Activated T-helper 2 cell treated with anti-CD3 and anti-CD28 coated beads, Interferon-gamma antibody, Interleukin-2, Interleukin-4, amounts not matched to agents 10 μg/mL and 5 μg/mL and 100 μg/mL, durations not matched to agents 14 hours and 24 hours and 36 hours (primary cell): ENCODE data around the gene FKBP14. TPM values are rescaled to one million over a fixed set of nuclear protein-coding genes. Genes with fewer than 3 reads are reported as not detected.
A peak's percentile ranks its signal among the peaks of the same experiment; 100 is the strongest.

Experiments
- DNase-seq: peaks from one replicate; pipeline ENCODE4 v3.0.0; 2021; ENCODE audit warnings: low spot score
- H3K27ac Mint-ChIP-seq: one replicate; pipeline ENCODE4 v1.8.0; 2021; ENCODE audit warnings: mixed read lengths
- H3K27me3 Mint-ChIP-seq: one replicate; pipeline ENCODE4 v1.8.0; 2021; ENCODE audit warnings: low read depth, mixed read lengths
- H3K36me3 Mint-ChIP-seq: one replicate; pipeline ENCODE4 v1.8.0; 2021; ENCODE audit warnings: low read depth, mixed read lengths
- H3K4me1 Mint-ChIP-seq: one replicate; pipeline ENCODE4 v1.8.0; 2021; ENCODE audit warnings: low read depth, mixed read lengths
- H3K4me3 Mint-ChIP-seq: one replicate; pipeline ENCODE4 v1.8.0; 2021; ENCODE audit warnings: low read depth, mild to moderate bottlenecking, moderate library complexity, mixed read lengths
- H3K9me3 Mint-ChIP-seq: one replicate; pipeline ENCODE4 v1.8.0; 2021; ENCODE audit warnings: mixed read lengths
- intact Hi-C: fragments of 100-400 bp; cut with micrococcal nuclease; formaldehyde crosslinking; loops from one replicate; pipeline ENCODE4 v1.15.1; 2023
- total RNA-seq: library from RNA; stranded (reverse); gene quantifications from 2 replicates; pipeline ENCODE4 v1.2.3, GENCODE V29; 2022

Gene FKBP14
- total RNA-seq, 1 donor from 2014 or later, result 8.0 TPM

DNA sequence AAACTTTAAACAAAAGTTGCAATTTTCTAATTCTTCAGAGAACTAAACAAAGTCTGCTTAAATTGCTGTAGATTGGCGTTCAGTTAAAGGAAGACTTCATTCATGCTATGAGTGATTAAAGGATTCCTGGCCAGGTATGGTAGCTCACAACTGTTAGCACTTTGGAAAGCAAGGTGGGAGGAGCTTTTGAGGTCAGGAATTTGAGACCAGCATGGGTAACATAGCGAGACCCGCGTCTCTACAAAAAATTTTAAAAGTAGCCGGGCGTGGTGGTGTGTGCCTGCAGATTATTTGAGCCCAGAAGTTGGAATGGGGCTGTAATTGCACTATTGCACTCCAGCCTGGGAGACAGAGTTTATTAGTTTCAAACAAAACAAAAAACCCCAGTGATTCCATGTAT, 23.4 kb downstream of the FKBP14 start:
- Mint-ChIP-seq H3K27ac (no peak overlapping the region), H3K9me3 (no peaks in the 10 kb centered on the region), H3K4me3 (no peak overlapping the region), H3K27me3 (peaks cover 20% of the 10 kb centered on the region), H3K36me3 (no peaks in the 10 kb centered on the region), H3K4me1 (no peaks in the 10 kb centered on the region)
- intact Hi-C loops, result no loop called here
- no peak for DNase-seq

DNA sequence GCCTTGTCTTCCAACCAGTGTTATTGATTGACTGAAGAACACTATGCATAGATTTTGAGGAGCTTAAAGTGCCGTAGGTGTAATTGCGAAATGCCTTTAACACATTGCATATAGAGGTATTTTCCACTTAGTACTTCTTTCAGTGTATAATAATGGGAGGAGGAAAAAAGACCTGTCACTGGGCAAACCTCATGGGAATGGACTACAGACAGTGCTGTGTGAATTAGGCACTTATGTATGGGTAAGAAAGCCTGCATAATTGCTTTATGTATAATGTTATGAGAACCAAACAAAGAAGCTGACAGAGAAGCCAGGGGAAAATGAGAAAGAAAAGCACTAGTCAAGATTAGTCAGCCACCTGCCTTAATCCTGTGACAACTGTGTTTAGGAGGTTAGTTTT, 24.5 kb downstream of the FKBP14 start:
- Mint-ChIP-seq H3K4me3 (no peak overlapping the region), H3K27me3 (peaks cover 27% of the 10 kb centered on the region), H3K9me3 (peaks cover 4% of the 10 kb centered on the region)

DNA sequence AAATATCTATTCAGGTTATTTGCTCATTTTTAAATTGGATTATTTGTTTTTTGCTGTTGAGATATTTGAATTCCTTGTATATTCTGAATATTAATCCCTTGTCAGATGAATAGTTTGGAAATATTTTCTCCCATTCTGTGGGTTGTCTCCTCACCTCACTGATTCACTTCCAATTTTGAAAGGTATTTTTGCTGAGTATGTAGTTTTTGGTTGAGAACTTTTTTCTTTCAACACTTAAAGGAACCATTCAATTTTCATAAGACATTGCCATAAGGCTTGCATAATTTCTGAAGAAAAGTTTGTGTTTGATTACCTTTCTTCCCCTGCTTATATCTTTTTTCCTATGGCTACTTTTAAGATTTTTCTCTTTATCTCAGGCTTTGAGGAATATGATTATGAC, 28.0 kb downstream of the FKBP14 start:
- no peak for DNase-seq
- Mint-ChIP-seq H3K4me1 (no peaks in the 10 kb centered on the region), H3K27ac (no peak overlapping the region), H3K4me3 (no peak overlapping the region), H3K9me3 (peaks cover 12% of the 10 kb centered on the region), H3K36me3 (no peaks in the 10 kb centered on the region), H3K27me3 (peaks cover 36% of the 10 kb centered on the region)
- intact Hi-C loops, result no loop called here

More for the DNA sequence above, 24.5 kb downstream of the FKBP14 start:
- Mint-ChIP-seq H3K4me1 (no peaks in the 10 kb centered on the region), H3K27ac (no peak overlapping the region), H3K36me3 (no peaks in the 10 kb centered on the region)
- intact Hi-C loops, result no loop called here
- DNase-seq, result no peak

DNA sequence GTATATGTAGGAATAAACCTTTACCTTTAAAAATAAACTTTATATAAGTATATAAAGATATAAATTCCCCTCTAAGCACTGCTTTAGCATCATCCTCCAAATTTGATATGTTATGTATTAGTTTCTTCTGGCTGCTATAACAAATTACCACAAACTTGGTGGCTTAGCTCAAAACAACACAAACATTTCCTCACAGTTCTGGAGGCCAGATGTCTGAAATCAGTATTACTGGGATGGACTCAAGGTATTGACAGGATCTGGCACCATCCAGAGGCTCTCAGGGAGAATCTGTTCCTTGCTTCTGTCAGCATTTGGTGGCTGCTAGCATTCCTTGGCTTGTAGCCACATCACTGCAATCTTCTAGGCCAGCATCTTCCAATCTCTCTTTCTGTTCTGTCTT, 30.2 kb downstream of the FKBP14 start:
- no peaks in the 10 kb centered on the region for H3K4me1 Mint-ChIP-seq
- H3K36me3 Mint-ChIP-seq, result no peaks in the 10 kb centered on the region
- H3K4me3 Mint-ChIP-seq, result no peak overlapping the region
- peaks cover 48% of the 10 kb centered on the region for H3K27me3 Mint-ChIP-seq
- DNase-seq, result no peak
- peaks cover 19% of the 10 kb centered on the region for H3K9me3 Mint-ChIP-seq
- intact Hi-C loops, result no loop called here
- H3K27ac Mint-ChIP-seq, result no peak overlapping the region

DNA sequence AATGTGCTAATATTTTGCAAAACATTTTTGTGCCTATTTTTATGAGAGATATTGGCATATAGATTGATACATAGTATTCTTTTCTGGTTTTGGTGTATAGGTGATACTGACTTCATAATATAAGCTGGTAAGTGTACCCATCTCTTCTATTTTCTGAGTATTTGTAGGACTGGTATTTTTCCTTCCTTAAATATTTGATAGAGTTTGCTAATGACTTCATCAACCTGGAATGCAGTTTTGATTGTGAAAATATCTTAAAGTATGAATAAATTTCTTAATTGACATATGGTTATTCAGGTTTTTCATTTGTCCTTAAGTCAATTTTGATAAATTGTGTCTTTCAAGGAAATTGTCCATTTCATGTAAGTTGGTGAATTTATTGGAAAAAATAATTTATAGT, 30.9 kb downstream of the FKBP14 start:
- Mint-ChIP-seq H3K4me1 (no peaks in the 10 kb centered on the region), H3K4me3 (no peak overlapping the region), H3K36me3 (no peaks in the 10 kb centered on the region), H3K27me3 (peaks cover 50% of the 10 kb centered on the region), H3K27ac (no peak overlapping the region), H3K9me3 (peaks cover 19% of the 10 kb centered on the region)
- DNase-seq, result no peak
- intact Hi-C loops, result no loop called here

DNA sequence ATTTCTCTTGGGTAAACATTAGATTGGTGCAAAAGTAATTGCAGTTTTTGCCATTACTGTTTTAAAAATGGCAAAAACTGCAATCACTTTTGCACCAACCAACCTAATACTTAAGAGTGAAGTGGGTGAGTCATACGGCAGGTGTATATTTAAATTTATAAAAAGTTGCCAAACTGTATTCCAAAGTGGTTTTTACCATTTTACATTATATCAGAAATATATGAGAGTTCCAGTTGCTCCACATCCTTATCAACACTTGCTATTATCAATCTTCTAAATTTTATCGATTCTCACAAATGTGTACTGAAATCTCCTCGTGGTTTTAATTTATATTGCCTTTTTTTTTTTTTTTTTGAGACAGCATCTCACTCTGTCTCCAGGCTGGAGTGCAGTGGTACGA, 33.4 kb downstream of the FKBP14 start:
- no peak for DNase-seq
- Mint-ChIP-seq H3K27ac (no peak overlapping the region), H3K27me3 (peaks cover 52% of the 10 kb centered on the region), H3K9me3 (peaks cover 19% of the 10 kb centered on the region), H3K4me3 (no peak overlapping the region), H3K36me3 (no peaks in the 10 kb centered on the region), H3K4me1 (peaks cover 6% of the 10 kb centered on the region)
- intact Hi-C loops, result no loop called here

DNA sequence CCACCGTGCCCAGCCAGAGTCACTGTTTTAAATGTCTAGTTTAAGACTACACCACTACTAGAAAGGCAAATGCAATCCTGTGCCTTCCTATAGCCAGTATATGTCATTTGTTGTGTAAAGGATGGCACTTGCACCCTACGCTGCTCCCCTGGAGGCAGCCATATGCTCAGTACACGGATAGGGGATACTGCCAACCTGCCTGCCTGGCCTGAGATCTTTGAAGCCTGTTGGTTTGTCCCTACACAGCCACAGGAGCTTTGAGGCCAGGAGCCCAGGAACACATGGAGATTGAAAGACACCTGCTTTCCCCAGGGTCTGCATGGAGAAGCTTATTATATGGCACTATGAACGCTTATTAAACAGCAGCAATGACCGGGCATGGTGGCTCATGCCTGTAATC, 34.6 kb downstream of the FKBP14 start:
- Mint-ChIP-seq H3K36me3 (no peaks in the 10 kb centered on the region), H3K9me3 (peaks cover 14% of the 10 kb centered on the region), H3K4me3 (no peak overlapping the region), H3K27ac (no peak overlapping the region), H3K27me3 (peaks cover 56% of the 10 kb centered on the region), H3K4me1 (peaks cover 6% of the 10 kb centered on the region)
- DNase-seq, result no peak
- intact Hi-C loops, result no loop called here

DNA sequence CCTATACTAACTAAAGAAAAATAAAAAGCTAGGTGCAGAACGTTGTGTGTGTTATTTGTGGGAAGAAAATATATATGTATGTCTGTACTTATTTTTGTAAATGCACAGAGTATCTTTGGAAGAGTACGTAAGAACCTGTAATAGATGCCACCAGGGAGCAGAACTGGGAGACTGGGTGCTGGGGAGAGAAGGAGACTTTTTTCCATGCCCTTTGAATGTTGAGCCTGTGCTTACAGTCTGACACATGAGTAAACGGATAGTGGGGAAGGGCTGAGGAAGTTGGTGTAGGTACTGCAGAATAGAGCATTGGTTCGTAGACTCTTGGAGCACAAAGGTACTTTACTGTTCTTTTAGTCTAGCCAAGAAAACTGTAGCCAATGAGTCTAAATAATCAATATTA, 35.6 kb downstream of the FKBP14 start:
- Mint-ChIP-seq H3K27ac (no peak overlapping the region), H3K9me3 (peaks cover 7% of the 10 kb centered on the region), H3K4me1 (peaks cover 6% of the 10 kb centered on the region), H3K36me3 (no peaks in the 10 kb centered on the region), H3K27me3 (peaks cover 49% of the 10 kb centered on the region), H3K4me3 (no peak overlapping the region)
- no peak for DNase-seq
- intact Hi-C loops, result no loop called here

DNA sequence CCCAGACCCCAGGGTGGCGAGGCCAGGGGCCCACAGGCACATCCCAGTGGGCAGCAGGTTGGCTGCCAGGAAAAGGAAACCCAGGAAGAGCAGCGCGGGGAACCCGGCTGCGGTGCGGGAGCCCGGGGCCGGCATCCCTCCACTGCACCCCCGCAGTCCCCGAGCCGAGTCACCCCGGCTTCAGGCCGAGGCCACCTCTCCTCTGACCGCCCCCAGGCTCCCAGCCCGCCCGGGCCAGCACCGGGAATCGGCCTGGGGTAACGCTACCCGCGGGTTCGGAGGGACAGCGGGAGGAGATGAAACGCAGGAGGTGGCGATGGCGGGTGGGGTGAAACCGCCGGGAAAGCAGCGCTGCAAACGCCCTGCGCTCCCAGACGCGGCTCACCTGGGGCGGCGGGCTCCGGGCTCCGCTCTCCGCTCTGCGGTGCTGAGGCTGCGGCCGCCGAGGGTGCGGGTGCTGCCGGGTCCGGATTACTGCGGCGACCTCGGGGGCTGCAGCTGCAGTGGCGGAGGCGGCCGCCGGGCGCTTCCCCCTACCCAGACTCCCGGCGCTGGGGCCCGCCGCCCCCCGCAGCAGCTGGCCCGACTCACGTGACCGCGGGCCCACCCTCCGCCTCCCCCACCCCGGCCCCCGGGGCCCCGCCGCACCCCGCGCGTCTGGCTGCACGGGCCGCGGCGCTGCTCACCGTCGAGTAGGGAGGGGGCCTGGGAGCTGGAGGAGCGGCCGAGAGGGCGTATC, 37.1 kb downstream of the FKBP14 start, which contains the start of gene SCRN1:
SCRN1 (minus strand) TSS at position 545 of the 739 bp plus-strand sequence. CDS start 20,734 bp downstream, outside the sequence.
- no peak within 1 kb of the TSS for H3K27ac Mint-ChIP-seq
- peaks cover 7% of the 10 kb centered on the region for H3K9me3 Mint-ChIP-seq
- peaks cover 56% of the 10 kb centered on the region for H3K27me3 Mint-ChIP-seq
- intact Hi-C loops, result loop anchor here (5.0 kb wide), 1 partner anchor 38 kb away; the partner anchor contains the start of genes FKBP14 and PLEKHA8
- peak; percentile 10 for DNase-seq
- H3K4me1 Mint-ChIP-seq, result peaks cover 6% of the 10 kb centered on the region
- no peaks in the 10 kb centered on the region for H3K36me3 Mint-ChIP-seq
- peak within 1 kb of the TSS; percentile 67 for H3K4me3 Mint-ChIP-seq

DNA sequence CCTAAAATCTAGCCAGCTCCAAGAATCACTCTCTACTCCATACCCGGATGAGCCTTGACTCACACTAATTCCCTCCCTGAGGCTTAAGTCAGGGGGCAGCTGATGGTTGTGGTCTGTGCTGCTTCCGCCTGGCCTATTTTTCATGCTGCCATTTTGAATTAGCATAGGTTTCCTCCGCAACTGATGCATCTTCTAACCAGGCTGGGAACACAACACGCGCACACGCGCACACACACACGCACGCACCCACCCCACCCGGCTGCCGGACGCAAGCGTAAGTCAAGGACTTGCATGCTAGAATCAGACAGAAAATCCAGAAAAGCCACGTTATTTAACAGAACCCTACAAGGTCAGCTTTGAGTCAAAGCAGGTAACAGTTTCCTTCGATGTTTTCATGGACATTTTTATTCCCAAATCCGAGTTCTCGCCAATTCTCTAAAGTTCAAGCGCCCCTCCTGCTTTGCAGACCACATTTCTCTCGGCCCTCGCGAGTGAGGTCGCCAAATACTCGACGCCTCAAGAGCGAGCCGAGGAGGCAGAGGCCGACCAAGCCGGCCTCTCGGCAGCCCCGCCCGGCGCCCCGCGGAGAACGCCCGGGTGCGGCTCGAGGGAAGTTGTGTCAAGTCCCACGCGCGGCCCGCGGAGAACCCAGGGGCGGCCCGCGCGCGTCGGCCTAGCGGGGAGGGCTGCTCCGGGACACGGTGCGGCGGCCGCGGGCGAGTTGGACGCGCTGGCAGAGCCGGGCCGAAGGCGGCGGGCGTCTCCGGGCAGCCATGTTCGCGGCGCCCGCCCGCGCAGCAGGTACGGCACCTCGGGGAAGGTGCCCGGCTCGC, 37.9 kb downstream of the FKBP14 start:
- Mint-ChIP-seq H3K9me3 (peaks cover 7% of the 10 kb centered on the region), H3K4me3 (peak overlapping the region; percentile 49), H3K36me3 (no peaks in the 10 kb centered on the region), H3K4me1 (peaks cover 6% of the 10 kb centered on the region), H3K27me3 (peaks cover 59% of the 10 kb centered on the region), H3K27ac (no peak overlapping the region)
- intact Hi-C loops, result loop anchor here (5.0 kb wide), 1 partner anchor 39 kb away; the partner anchor contains the start of genes FKBP14 and PLEKHA8
- DNase-seq, result no peak

DNA sequence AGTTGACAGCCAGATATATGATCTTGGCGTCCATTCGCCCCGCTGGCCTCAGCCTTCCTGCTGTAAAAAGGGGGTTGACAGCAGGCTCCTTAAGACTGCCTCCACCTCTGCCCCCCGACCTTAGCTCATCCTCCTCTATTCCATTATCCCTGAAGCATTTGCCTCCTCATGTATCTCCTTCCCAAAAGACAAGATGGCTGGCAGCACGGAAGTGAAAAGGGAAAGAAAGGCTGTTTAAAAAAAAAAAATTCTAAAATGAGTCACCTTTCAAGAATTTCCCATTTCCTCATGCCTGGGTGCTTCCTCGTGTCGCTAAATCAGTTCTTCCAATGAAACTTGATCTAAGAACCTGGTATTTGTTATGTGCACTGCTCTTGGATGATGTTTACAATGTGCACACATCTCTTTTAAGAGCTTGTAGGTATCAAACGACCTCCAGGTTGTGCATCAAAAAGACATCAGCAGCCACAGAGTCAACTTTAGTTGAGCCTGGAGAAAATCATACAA, 38.6 kb downstream of the FKBP14 start:
- Mint-ChIP-seq H3K36me3 (no peaks in the 10 kb centered on the region), H3K4me1 (peaks cover 6% of the 10 kb centered on the region), H3K9me3 (peaks cover 4% of the 10 kb centered on the region), H3K4me3 (peak overlapping the region; percentile 49), H3K27ac (no peak overlapping the region), H3K27me3 (peaks cover 60% of the 10 kb centered on the region)
- DNase-seq, result no peak
- intact Hi-C loops, result loop anchor here (5.0 kb wide), 1 partner anchor 39 kb away; the partner anchor contains the start of genes FKBP14 and PLEKHA8

DNA sequence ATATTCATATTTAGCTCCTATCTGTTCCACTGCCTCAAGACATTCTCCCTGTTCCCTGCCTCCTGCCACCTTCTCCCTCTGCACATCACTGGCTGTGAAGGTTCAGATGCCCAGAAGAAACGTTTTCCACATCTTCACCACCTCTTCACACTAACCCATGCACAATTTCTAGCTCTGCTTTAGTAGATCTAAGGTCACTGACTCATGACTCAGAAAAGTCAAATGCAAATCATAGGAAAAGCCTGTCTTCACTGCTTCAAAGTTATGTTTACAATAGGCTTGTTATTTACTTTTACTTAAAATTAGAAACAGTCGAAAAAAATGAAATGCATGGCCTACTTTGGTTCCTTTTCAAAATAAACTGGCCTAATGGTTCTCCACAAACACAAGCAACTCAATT, 39.4 kb downstream of the FKBP14 start:
- no peak overlapping the region for H3K4me3 Mint-ChIP-seq
- intact Hi-C loops, result loop anchor here (5.0 kb wide), 1 partner anchor 40 kb away; the partner anchor contains the start of genes FKBP14 and PLEKHA8
- H3K9me3 Mint-ChIP-seq, result no peaks in the 10 kb centered on the region
- no peak for DNase-seq
- H3K4me1 Mint-ChIP-seq, result peaks cover 6% of the 10 kb centered on the region
- no peak overlapping the region for H3K27ac Mint-ChIP-seq
- H3K36me3 Mint-ChIP-seq, result no peaks in the 10 kb centered on the region
- H3K27me3 Mint-ChIP-seq, result peaks cover 55% of the 10 kb centered on the region
